HG03066 (cell line): ENCODE results near the gene TFB2M.
A peak's percentile ranks its signal among the peaks of the same experiment; 100 is the strongest.
"Not testable (repeated sequence)": the region's sequence is repeated elsewhere in the genome, so short reads cannot be mapped to it uniquely, and the experiment has no call there.

ENCODE experiments used
- ATAC-seq: cut with Tn5 transposase; IDR thresholded peaks from one replicate; pipeline ENCODE4 v1.9.1; 2021; ENCODE audit warnings: low read depth; ENCODE audit not compliant: unreplicated experiment

The TFB2M gene

GRCh38 chr1:246583448-246584185, 17.6 kb upstream of the TFB2M start:
- no peak for ATAC-seq

GRCh38 chr1:246583056-246583440, 17.0 kb upstream of the TFB2M start:
- ATAC-seq, result no peak

- ATAC-seq, result no peak
Measured at GRCh38 chr1:246582301-246583055, 16.4 kb upstream of the TFB2M start.

GRCh38 chr1:246580497-246581370, 14.7 kb upstream of the TFB2M start:
- no peak for ATAC-seq

- ATAC-seq, result peak; percentile 77
Measured at GRCh38 chr1:246579818-246580217, 13.8 kb upstream of the TFB2M start.

GRCh38 chr1:246577720-246578106, 11.7 kb upstream of the TFB2M start:
- ATAC-seq, result no peak

- no peak for ATAC-seq
Measured at GRCh38 chr1:246577082-246577719, 11.1 kb upstream of the TFB2M start.

- no peak for ATAC-seq
Measured at GRCh38 chr1:246576709-246577032, 10.6 kb upstream of the TFB2M start.

GRCh38 chr1:246573491-246573890, 7.4 kb upstream of the TFB2M start:
- ATAC-seq, result no peak

- ATAC-seq, result no peak
Measured at GRCh38 chr1:246572785-246573184, 6.7 kb upstream of the TFB2M start.

- ATAC-seq, result no peak
Measured at GRCh38 chr1:246571953-246572352, 5.9 kb upstream of the TFB2M start.

GRCh38 chr1:246571309-246571708, 5.2 kb upstream of the TFB2M start:
- ATAC-seq, result not testable (repeated sequence)

- no peak for ATAC-seq
Measured at GRCh38 chr1:246569248-246570238, 3.5 kb upstream of the TFB2M start.

- ATAC-seq, result no peak
Measured at GRCh38 chr1:246567646-246568235, 1.7 kb upstream of the TFB2M start.

GRCh38 chr1:246566813-246567645, 968 bp upstream of the TFB2M start:
- peak; percentile 29 for ATAC-seq

- no peak for ATAC-seq
Measured at GRCh38 chr1:246565751-246566127, 322 bp downstream of the TFB2M start.

- no peak for ATAC-seq
Measured at GRCh38 chr1:246564839-246565750, 966 bp downstream of the TFB2M start.
